Suprapubic skin (tissue), 3 donors: ENCODE data around the gene NR6A1.

ENCODE experiments used
- CTCF ChIP-seq, 2 donors: fragments of 200-600 bp in 1 of 2; fragments of 450-650 bp in 1 of 2; sonication (generic) in 1 of 2; IDR thresholded peaks; one replicate each; pipeline ENCODE4 v1.5.1; 2016 to 2019; ENCODE audit warnings: antibody characterized with exemption in 2 of 2, mild to moderate bottlenecking in 1 of 2, moderate library complexity in 1 of 2
- POLR2A ChIP-seq, 2 donors: fragments of 450-650 bp; IDR thresholded peaks; one replicate each; pipeline ENCODE4 v1.6.1; 2017; ENCODE audit warnings: antibody characterized with exemption in 2 of 2, mild to moderate bottlenecking in 2 of 2, moderate library complexity in 2 of 2

DNA sequence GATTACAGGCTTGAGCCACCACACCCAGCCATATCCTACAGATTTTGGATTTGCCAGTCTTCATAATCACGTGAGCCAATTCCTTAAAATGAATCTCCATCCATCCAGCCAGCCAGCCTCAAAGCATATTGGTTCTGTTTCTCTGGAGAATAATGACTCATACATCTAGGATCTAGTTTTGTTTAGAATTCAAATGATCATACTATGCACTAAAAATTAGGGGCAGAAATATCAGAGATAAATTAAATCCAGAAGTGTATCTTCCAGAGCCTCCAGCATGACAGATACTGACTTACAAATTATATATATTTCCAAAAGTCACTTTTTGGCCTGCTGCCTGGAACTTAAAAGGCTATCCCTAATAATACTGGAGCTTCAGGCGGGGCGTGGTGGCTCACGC is 144.8 kb downstream of the NR6A1 start:
- no peak for TF ChIP-seq CTCF (IDR thresholded peaks at IDR 0.05)
- no peak for TF ChIP-seq POLR2A (IDR thresholded peaks at IDR 0.05)
